ENCODE results near the gene KCNMA1.

GRCh38 chr10:77417806-77418640 is 219.6 kb downstream of the KCNMA1 start:
- TF ChIP-seq CTCF (conservative IDR thresholded peaks at IDR 0.05; ENCODE audit: low read depth, low read length) (no peak), EZH2phosphoT487 (IDR thresholded peaks at IDR 0.05; ENCODE audit: borderline replicate concordance, low read length) (no peak)

Data from PC-3 (cell line).